Hepatocyte (in vitro differentiated cells): ENCODE measurements around the gene MYL4. TPM values are rescaled to one million over a fixed set of nuclear protein-coding genes. Genes with fewer than 3 reads are reported as not detected.

ENCODE experiments used
- DNase-seq: peaks from one replicate; pipeline ENCODE4 v3.0.0-alpha.2; 2016; ENCODE audit warnings: low spot score
- H2AFZ ChIP-seq: fragments of 200-600 bp; sonication (generic); 2 replicates; pipeline ENCODE4 v1.6.0; 2016; ENCODE audit warnings: antibody characterized with exemption, mild to moderate bottlenecking
- H3K27ac ChIP-seq: fragments of 200-600 bp; sonication (generic); 2 replicates; pipeline ENCODE4 v1.5.1; 2016; ENCODE audit warnings: mild to moderate bottlenecking
- H3K27me3 ChIP-seq: fragments of 200-600 bp; sonication (generic); 2 replicates; pipeline ENCODE4 v1.6.1; 2016
- H3K36me3 ChIP-seq: fragments of 200-600 bp; sonication (generic); replicated peaks from 2 replicates; pipeline ENCODE4 v1.5.1; 2016; ENCODE audit warnings: low read depth; ENCODE audit not compliant: insufficient read depth
- H3K4me1 ChIP-seq: fragments of 200-600 bp; sonication (generic); 2 replicates; pipeline ENCODE4 v1.5.1; 2016; ENCODE audit warnings: mild to moderate bottlenecking, moderate library complexity; ENCODE audit not compliant: insufficient read depth
- H3K4me2 ChIP-seq: fragments of 200-600 bp; sonication (generic); 2 replicates; pipeline ENCODE4 v1.6.0; 2016
- H3K4me3 ChIP-seq: fragments of 200-600 bp; sonication (generic); 2 replicates; pipeline ENCODE4 v1.5.1; 2016; ENCODE audit warnings: mild to moderate bottlenecking
- H3K79me2 ChIP-seq: fragments of 200-600 bp; sonication (generic); 2 replicates; pipeline ENCODE4 v1.6.0; 2017; ENCODE audit warnings: mild to moderate bottlenecking
- H3K9me2 ChIP-seq: fragments of 200-600 bp; sonication (generic); replicated peaks from 2 replicates; pipeline ENCODE4 v1.6.0; 2017; ENCODE audit warnings: mild to moderate bottlenecking; ENCODE audit not compliant: insufficient read depth
- H3K9me3 ChIP-seq: fragments of 200-600 bp; sonication (generic); 2 replicates; pipeline ENCODE4 v1.5.1; 2016; ENCODE audit warnings: low read depth, mild to moderate bottlenecking
- H4K20me1 ChIP-seq: fragments of 200-600 bp; sonication (generic); 2 replicates; pipeline ENCODE4 v1.6.0; 2016; ENCODE audit warnings: mild to moderate bottlenecking; ENCODE audit not compliant: insufficient read depth, poor library complexity, severe bottlenecking
- EZH2 ChIP-seq: fragments of 200-600 bp; sonication (generic); IDR thresholded peaks from 2 replicates; pipeline ENCODE4 v1.6.1; 2016; ENCODE audit warnings: antibody characterized with exemption, mild to moderate bottlenecking, borderline replicate concordance
- EZH2phosphoT487 ChIP-seq: fragments of 200-600 bp; sonication (generic); IDR thresholded peaks from one replicate; pipeline ENCODE4 v1.6.1; 2018; ENCODE audit warnings: antibody characterized with exemption, mild to moderate bottlenecking, low read depth, moderate library complexity; ENCODE audit not compliant: unreplicated experiment, severe bottlenecking
- WGBS: methylation state at CpG from one replicate; pipeline ENCODE4 v1.1.6; 2016; ENCODE audit warnings: low lambda C conversion rate; ENCODE audit errors: missing lambda C conversion rate; 5-methylcytosine and 5-hydroxymethylcytosine counted together
- polyA plus RNA-seq: library from polyadenylated mRNA; unstranded; fragments of >200 nt; fragmentation: Nextera tagmentation; extraction: Ambion mirVana; gene quantifications from 2 replicates; pipeline ENCODE4 v1.2.1, GENCODE V29; 2016
- total RNA-seq: library from RNA; depleted of rRNA; stranded (reverse); fragments of >200 nt; gene quantifications from 2 replicates; pipeline ENCODE4 v1.2.3, GENCODE V29; 2014
- TF ChIP-seq, protein P1 (sequence below): fragments of 200-600 bp; sonication (generic); IDR thresholded peaks from 2 replicates; pipeline ENCODE4 v1.5.1; 2016; ENCODE audit warnings: antibody characterized with exemption, mild to moderate bottlenecking; ENCODE audit not compliant: poor library complexity

The MYL4 gene
- total and polyA plus RNA-seq, 2 experiments from 2014 or later = 10.2 to 28.6 TPM

DNA sequence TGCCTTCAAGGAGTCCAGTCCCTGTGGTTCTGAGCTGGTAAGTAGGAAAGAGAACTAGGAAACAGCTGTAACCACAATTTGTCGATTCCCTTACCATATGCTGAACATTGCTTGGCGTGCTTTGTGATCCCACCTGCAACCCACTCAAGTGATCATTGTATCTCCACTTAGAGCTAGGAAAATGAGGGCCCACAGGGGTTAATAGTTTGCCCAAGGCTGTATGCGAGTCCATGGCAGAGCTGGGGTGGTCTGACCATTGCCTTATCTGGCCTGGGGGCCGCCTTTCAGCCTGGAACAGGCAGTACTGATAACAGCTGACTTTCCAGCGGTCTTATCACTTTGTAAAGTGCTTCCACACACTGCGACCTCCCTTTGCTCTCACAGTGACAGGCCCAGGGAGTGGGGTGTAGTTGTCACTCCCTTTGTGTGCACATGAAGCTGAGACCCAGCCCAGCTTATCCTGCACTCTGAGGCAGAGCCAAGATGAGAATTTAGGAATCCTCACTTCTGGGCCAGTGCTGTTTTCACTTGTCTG lies 9.8 kb downstream of the MYL4 start:
- Histone ChIP-seq H3K9me2 (no peaks in the 10 kb centered on the region), H3K79me2 (no peaks in the 10 kb centered on the region), H3K4me2 (peak overlapping the region; percentile 57), H3K4me3 (no peak overlapping the region), H3K27ac (peak overlapping the region; percentile 47), H4K20me1 (no peaks in the 10 kb centered on the region), H3K9me3 (no peaks in the 10 kb centered on the region), H2AFZ (peak overlapping the region; percentile 12), H3K27me3 (no peaks in the 10 kb centered on the region), H3K4me1 (peaks cover 15% of the 10 kb centered on the region), H3K36me3 (no peaks in the 10 kb centered on the region)
- TF ChIP-seq EZH2 (no peak), EZH2phosphoT487 (no peak)
- TF ChIP-seq, protein P1, sequence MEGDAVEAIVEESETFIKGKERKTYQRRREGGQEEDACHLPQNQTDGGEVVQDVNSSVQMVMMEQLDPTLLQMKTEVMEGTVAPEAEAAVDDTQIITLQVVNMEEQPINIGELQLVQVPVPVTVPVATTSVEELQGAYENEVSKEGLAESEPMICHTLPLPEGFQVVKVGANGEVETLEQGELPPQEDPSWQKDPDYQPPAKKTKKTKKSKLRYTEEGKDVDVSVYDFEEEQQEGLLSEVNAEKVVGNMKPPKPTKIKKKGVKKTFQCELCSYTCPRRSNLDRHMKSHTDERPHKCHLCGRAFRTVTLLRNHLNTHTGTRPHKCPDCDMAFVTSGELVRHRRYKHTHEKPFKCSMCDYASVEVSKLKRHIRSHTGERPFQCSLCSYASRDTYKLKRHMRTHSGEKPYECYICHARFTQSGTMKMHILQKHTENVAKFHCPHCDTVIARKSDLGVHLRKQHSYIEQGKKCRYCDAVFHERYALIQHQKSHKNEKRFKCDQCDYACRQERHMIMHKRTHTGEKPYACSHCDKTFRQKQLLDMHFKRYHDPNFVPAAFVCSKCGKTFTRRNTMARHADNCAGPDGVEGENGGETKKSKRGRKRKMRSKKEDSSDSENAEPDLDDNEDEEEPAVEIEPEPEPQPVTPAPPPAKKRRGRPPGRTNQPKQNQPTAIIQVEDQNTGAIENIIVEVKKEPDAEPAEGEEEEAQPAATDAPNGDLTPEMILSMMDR = no peak
- WGBS = 35% methylated on average over 6 of the region's 6 CpGs
- DNase-seq = no peak

DNA sequence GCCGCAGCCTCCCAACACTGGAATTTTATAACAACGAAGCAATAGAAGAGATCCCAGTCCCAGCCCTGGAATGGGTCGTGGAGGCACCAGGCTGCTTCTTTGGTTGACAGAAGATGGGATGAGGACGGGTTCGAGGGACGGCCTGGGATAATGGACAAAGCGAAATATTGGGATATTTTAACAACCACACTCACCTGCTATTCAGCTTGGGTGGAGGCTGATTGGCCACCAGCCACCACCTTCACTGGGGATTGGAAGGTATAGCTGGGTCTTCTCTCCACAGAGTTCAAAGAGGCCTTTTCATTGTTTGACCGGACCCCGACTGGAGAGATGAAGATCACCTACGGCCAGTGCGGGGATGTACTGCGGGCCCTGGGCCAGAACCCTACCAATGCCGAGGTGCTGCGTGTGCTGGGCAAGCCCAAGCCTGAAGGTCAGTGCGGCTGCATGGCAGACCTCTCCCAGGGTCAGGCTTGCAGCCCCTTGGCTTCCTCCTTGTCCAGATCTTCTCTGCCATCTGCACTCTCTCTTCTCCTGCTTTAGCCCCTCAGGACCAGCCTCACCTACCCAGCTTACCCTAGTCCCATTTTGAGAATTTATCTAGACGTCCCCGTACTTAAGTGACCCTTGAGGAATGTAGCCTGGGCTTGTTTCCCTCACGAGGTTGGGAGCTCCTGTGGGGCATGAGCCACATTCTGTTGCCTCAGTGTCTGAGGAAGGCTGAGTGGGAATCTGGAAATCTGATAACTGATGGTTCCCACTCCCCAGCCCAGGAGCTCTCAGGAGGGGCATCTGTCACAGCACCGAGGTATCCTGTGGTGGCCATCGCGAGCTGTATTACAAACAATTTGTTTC lies 10.7 kb downstream of the MYL4 start:
- Histone ChIP-seq H3K27ac (peak overlapping the region; percentile 47), H3K9me3 (peaks cover 6% of the 10 kb centered on the region), H4K20me1 (no peaks in the 10 kb centered on the region), H3K4me2 (peak overlapping the region; percentile 57), H2AFZ (no peak overlapping the region), H3K79me2 (no peaks in the 10 kb centered on the region), H3K4me1 (peaks cover 15% of the 10 kb centered on the region), H3K36me3 (no peaks in the 10 kb centered on the region), H3K27me3 (no peaks in the 10 kb centered on the region), H3K4me3 (no peak overlapping the region), H3K9me2 (no peaks in the 10 kb centered on the region)
- no peak for DNase-seq
- no peak for TF ChIP-seq EZH2
- TF ChIP-seq, protein P1 = no peak
- 80% methylated on average over 21 of the region's 21 CpGs for WGBS

DNA sequence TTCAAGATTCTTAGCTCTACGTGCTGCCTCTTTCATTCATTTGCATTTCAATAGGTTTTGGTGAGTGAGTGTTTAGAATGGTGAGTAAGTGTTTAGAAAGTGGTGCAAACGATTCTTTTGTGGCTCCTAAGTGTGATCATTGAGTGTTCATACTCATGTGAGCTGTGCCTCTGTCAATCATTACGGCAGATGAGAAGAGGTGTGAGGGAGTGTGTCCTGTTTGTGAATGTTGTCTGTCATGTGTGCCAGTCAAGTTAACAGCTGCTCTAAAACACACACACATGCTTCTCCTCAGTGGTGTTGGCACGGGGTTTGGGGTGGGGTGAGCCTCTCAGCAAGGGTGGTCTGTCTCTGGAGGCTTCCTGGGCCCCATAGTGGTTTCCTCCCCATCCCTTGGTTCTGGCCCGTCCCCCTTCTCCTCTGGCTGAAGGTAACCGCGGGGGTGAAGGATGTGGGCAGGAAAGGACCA lies 11.4 kb downstream of the MYL4 start:
- Histone ChIP-seq H3K79me2 (no peaks in the 10 kb centered on the region), H4K20me1 (no peaks in the 10 kb centered on the region), H3K36me3 (no peaks in the 10 kb centered on the region), H3K27me3 (no peaks in the 10 kb centered on the region), H3K9me3 (peaks cover 6% of the 10 kb centered on the region), H3K4me2 (peak overlapping the region; percentile 26), H3K9me2 (no peaks in the 10 kb centered on the region), H3K27ac (no peak overlapping the region), H2AFZ (no peak overlapping the region), H3K4me3 (no peak overlapping the region), H3K4me1 (peaks cover 15% of the 10 kb centered on the region)
- WGBS = 64% methylated on average over 7 of the region's 7 CpGs
- TF ChIP-seq, protein P1 = no peak
- TF ChIP-seq EZH2phosphoT487 (no peak), EZH2 (no peak)
- DNase-seq = no peak
